Heart left ventricle (tissue), 16 donors: ENCODE data around the gene RNASE4. TPM values are rescaled to one million over a fixed set of nuclear protein-coding genes. Genes with fewer than 3 reads are reported as not detected.
"Not testable (repeated sequence)": the region's sequence is repeated elsewhere in the genome, so short reads cannot be mapped to it uniquely, and the experiment has no call there.

ENCODE experiments used
- ATAC-seq, 4 donors: fragments of 200-7000 bp; cut with Tn5 transposase; one replicate each; pipeline ENCODE4 v1.9.1; 2020 to 2022; ENCODE audit warnings: moderate library complexity in 4 of 4, mild to moderate bottlenecking in 3 of 4, moderate number of reproducible peaks in 1 of 4
- DNase-seq, 5 donors: peaks; one replicate each; pipeline ENCODE4 v3.0.0-alpha.2; 2020
- H3K27ac ChIP-seq, 12 donors: fragments of 200-600 bp; sonication (generic) in 4 of 12; one replicate each; pipeline versions ENCODE4 v1.5.0 to v1.8.0; 2016 to 2022; ENCODE audit warnings: mild to moderate bottlenecking in 2 of 12
- H3K27me3 ChIP-seq, 9 donors: fragments of 200-600 bp; sonication (generic) in 2 of 9; one replicate each; pipeline versions ENCODE4 v1.5.1 to v1.8.0; 2016 to 2022; ENCODE audit warnings: mild to moderate bottlenecking in 3 of 9
- H3K36me3 ChIP-seq, 9 donors: fragments of 200-600 bp; sonication (generic) in 2 of 9; one replicate each; pipeline versions ENCODE4 v1.5.0 to v1.8.0; 2018 to 2022; ENCODE audit warnings: mild to moderate bottlenecking in 2 of 9
- H3K4me1 ChIP-seq, 12 donors: fragments of 200-600 bp; sonication (generic) in 4 of 12; one replicate each; pipeline versions ENCODE4 v1.5.0 to v1.8.0; 2016 to 2022; ENCODE audit warnings: mild to moderate bottlenecking in 3 of 12
- H3K4me3 ChIP-seq, 12 donors: fragments of 200-600 bp; sonication (generic) in 4 of 12; one replicate each; pipeline versions ENCODE4 v1.5.0 to v1.8.0; 2017 to 2022; ENCODE audit warnings: mild to moderate bottlenecking in 9 of 12, moderate library complexity in 4 of 12
- H3K9me3 ChIP-seq, 12 donors: fragments of 200-600 bp; sonication (generic) in 4 of 12; one replicate each; pipeline versions ENCODE4 v1.5.0 to v1.8.0; 2016 to 2022; ENCODE audit warnings: mild to moderate bottlenecking in 1 of 12
- CTCF ChIP-seq, 12 donors: fragments of 200-600 bp; sonication (generic) in 4 of 12; IDR thresholded peaks; one replicate each; pipeline versions ENCODE4 v1.5.0 to v1.8.0; 2018 to 2022; ENCODE audit warnings: antibody characterized with exemption in 12 of 12, mild to moderate bottlenecking in 5 of 12
- POLR2A ChIP-seq, 2 donors: fragments of 450-650 bp; IDR thresholded peaks; one replicate each; pipeline ENCODE4 v1.6.1; 2017; ENCODE audit warnings: antibody characterized with exemption in 2 of 2, mild to moderate bottlenecking in 2 of 2, moderate library complexity in 2 of 2
- WGBS, 4 donors: extraction: QIAGEN DNeasy Blood & Tissue Kit in 2 of 4; methylation state at CpG; one replicate each; pipeline versions ENCODE4 v1.1.5 to v1.1.7; 2013 to 2018; 5-methylcytosine and 5-hydroxymethylcytosine counted together
- intact Hi-C, 10 donors: fragments of 100-400 bp; cut with DNase I; formaldehyde crosslinking; loops; one replicate each; pipeline versions ENCODE4 v1.11.1 to v1.14.2; 2022
- polyA plus RNA-seq, 2 donors: library from polyadenylated mRNA; stranded (reverse); fragments of 200-250 nt; gene quantifications; one replicate each; pipeline ENCODE4 v1.2.3, GENCODE V29; 2013
- total RNA-seq, 9 donors: library from RNA; depleted of rRNA in 2 of 9; stranded (reverse); fragments of >200 nt in 2 of 9; fragmentation: NEBNext Ultra II Directional in 3 of 9; extraction: Animal tissue kit (Norgen Biotek cat#: 25700) in 3 of 9; gene quantifications; one replicate each; pipeline versions ENCODE4 v1.1.0 to v1.2.4, GENCODE V29; 2016 to 2023
- donor health status: ischemic (EF 13 %, LVEDD 7.1; RV severe dilation, severe dysfunction).
- donor health status: healthy with polysubstance abuse.
- donor health status: DM: no; HTN: yes; CAD: no.
- donor health status: DM: no; HTN: no; CAD: no.
- donor health status: ischemic (EF 25% LVEDD 6.9; RV normal size, moderate dysfunction).
- donor health status: ischemic (EF 25% LVEDD 5.7; RV mildly dilated, moderate dysfunction).
- donor health status: healthy.
- donor health status: DM: yes; HTN: yes; CAD: no.
- donor health status: ischemic (EF 35%, LVEDD 5.7; RV mildly dilated, moderate dysfunction).
- donor health status: nonischemic (EF 11% LVEDD 7.7; RV severe dilation, severe dysfunction).
- donor health status: DM: yes; HTN: yes; CAD: no.
- donor health status: PGD.
- donor health status: ischemic (EF 29% LVEDD 5.4; RV normal size, mild dysfunction).
- donor health status: nonischemic (EF 23%, LVEDD 6.1; RV moderate dilation, normal function).

The RNASE4 gene
- total and polyA plus RNA-seq, 11 donors, result 4.7 to 22.2 (median 8.2) TPM

- WGBS, 4 donors, result 28 to 85% (median 48%) methylated on average over 11 to 28 of the region's 28 CpGs
- peak overlapping the region in 8 of 12 donors; percentile 1 to 43 (median 32) for H3K4me3 ChIP-seq
- peak in 2 of 4 donors; percentile 33 to 65 for ATAC-seq
- peak in 1 of 5 donors; percentile 30 for DNase-seq
- no peaks in the 10 kb centered on the region for H3K9me3 ChIP-seq
- intact Hi-C loops, result no loop called here
- H3K4me1 ChIP-seq, result peaks cover 0 to 20% (median 0%) of the 10 kb centered on the region in 12 donors
- TF ChIP-seq POLR2A (IDR thresholded peaks at IDR 0.05) (no peak), CTCF (IDR thresholded peaks at IDR 0.05) (no peak)
- peaks cover 0 to 10% (median 0%) of the 10 kb centered on the region in 9 donors for H3K27me3 ChIP-seq
- H3K36me3 ChIP-seq, result no peaks in the 10 kb centered on the region
- peak overlapping the region in 1 of 12 donors; percentile 15 for H3K27ac ChIP-seq
These were observed 39.1 kb downstream of the RNASE4 start for GRCh38 chr14:20723488-20723887.

GRCh38 chr14:20726121-20726520 is 41.8 kb downstream of the RNASE4 start:
- H3K9me3 ChIP-seq, DNase-seq, ATAC-seq, H3K36me3 ChIP-seq, intact Hi-C loops, H3K4me3 ChIP-seq: not testable (repeated sequence)
- peaks cover 0 to 10% (median 0%) of the 10 kb centered on the region in 9 donors for H3K27me3 ChIP-seq
- WGBS, 4 donors, result 92 to 95% (median 93%) methylated on average over 3 of the region's 3 CpGs
- H3K4me1 ChIP-seq, result peaks cover 0 to 20% (median 0%) of the 10 kb centered on the region in 12 donors
- peak overlapping the region in 1 of 12 donors; percentile 79 for H3K27ac ChIP-seq

GRCh38 chr14:20726531-20726930 is 42.2 kb downstream of the RNASE4 start:
- no peak for ATAC-seq

GRCh38 chr14:20730891-20731290 is 46.5 kb downstream of the RNASE4 start:
- ATAC-seq, result peak in 1 of 4 donors; percentile 33
- DNase-seq, result no peak
- intact Hi-C loops, result no loop called here
- no peak overlapping the region for H3K27ac ChIP-seq
- peaks cover 0 to 26% (median 0%) of the 10 kb centered on the region in 12 donors for H3K4me1 ChIP-seq
- no peaks in the 10 kb centered on the region for H3K27me3 ChIP-seq
- H3K36me3 ChIP-seq, result no peaks in the 10 kb centered on the region
- no peaks in the 10 kb centered on the region for H3K9me3 ChIP-seq
- 62 to 75% (median 70%) methylated on average over 6 of the region's 6 CpGs for WGBS, 4 donors
- no peak overlapping the region for H3K4me3 ChIP-seq
- no peak for TF ChIP-seq POLR2A (IDR thresholded peaks at IDR 0.05)
- TF ChIP-seq CTCF (IDR thresholded peaks at IDR 0.05), result no peak

More at GRCh38 chr14:20726531-20726930, 42.2 kb downstream of the RNASE4 start:
- intact Hi-C loops, result no loop called here
- H3K27ac ChIP-seq, result peak overlapping the region in 1 of 12 donors; percentile 79
- peaks cover 0 to 10% (median 0%) of the 10 kb centered on the region in 9 donors for H3K27me3 ChIP-seq
- peaks cover 0 to 20% (median 0%) of the 10 kb centered on the region in 12 donors for H3K4me1 ChIP-seq
- TF ChIP-seq POLR2A (IDR thresholded peaks at IDR 0.05) (no peak), CTCF (IDR thresholded peaks at IDR 0.05) (no peak)
- no peaks in the 10 kb centered on the region for H3K36me3 ChIP-seq
- H3K9me3 ChIP-seq, result no peaks in the 10 kb centered on the region
- no peak overlapping the region for H3K4me3 ChIP-seq
- no peak for DNase-seq
- WGBS, 4 donors, result 78 to 100% (median 84%) methylated on average over 1 of the region's 1 CpG

- H3K27ac ChIP-seq, result peak overlapping the region in 1 of 12 donors; percentile 58
These were observed 48.1 kb downstream of the RNASE4 start for GRCh38 chr14:20732477-20732876.

More at GRCh38 chr14:20732477-20732876, 48.1 kb downstream of the RNASE4 start:
- ATAC-seq (no peak), DNase-seq (no peak)
- WGBS, 4 donors, result 83 to 87% (median 85%) methylated on average over 5 of the region's 5 CpGs
- no peak overlapping the region for H3K4me3 ChIP-seq
- intact Hi-C loops, result no loop called here
- H3K27me3 ChIP-seq, result no peaks in the 10 kb centered on the region
- peaks cover 0 to 20% (median 0%) of the 10 kb centered on the region in 12 donors for H3K4me1 ChIP-seq
- H3K9me3 ChIP-seq, result no peaks in the 10 kb centered on the region
- TF ChIP-seq CTCF (IDR thresholded peaks at IDR 0.05), result no peak
- TF ChIP-seq POLR2A (IDR thresholded peaks at IDR 0.05), result no peak
- H3K36me3 ChIP-seq, result no peaks in the 10 kb centered on the region
